D721Med (cell line): ENCODE data around the gene PRRT1B.

Source experiments
- DNase-seq: peaks from one replicate; pipeline ENCODE4 v3.0.0; 2011; ENCODE audit warnings: low spot score; ENCODE audit not compliant: insufficient read length
- FAIRE-seq: peaks from 2 replicates; lab custom pipeline; 2011; peaks lifted over from hg19 to GRCh38; lab: Jason Lieb, UNC
- CTCF ChIP-seq: IDR thresholded peaks from 2 replicates; pipeline ENCODE4 v1.5.1; 2012; ENCODE audit warnings: mild to moderate bottlenecking, control low read depth; ENCODE audit not compliant: insufficient read depth; ENCODE audit errors: missing control alignments

The PRRT1B gene

DNA sequence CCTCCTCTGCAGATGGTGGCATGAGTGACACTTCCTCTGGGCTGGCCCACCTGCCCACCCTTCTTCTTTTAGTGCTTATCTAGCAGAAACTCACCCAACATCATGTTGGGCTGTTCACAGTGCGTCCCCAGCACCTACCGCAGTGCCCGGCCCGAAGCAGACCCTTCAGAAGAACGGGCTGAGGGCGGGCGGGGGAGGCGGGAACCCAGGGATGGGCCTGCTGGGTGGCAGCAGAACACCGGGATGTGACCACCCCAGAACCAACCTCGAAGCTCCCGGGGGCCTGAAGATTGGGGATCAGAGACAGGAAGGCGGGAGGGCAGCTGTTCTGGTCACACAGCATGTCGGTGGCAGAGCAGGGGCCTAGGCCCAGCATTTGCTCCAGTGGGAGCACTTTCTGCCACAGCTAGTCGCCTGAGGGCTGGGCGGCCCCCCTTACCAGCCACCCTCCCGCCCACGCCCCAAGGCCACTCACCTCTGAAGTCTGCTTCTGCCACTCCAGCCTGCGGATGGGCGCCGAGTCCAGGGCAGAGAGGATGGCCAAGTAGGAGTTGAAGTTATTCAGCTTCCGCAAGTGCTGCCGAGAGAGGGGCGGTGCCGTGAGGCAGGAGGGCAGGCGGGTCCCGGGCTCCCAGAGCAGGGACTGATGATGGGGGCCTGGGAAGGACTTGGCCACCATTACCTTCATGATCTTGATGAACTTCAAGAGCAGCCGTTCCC is 38.7 kb downstream of the PRRT1B start:
- DNase-seq (no peak), FAIRE-seq (no peak)
- TF ChIP-seq CTCF = no peak

GRCh38 chr9:131584858-131585257 is 39.5 kb downstream of the PRRT1B start:
- DNase-seq (no peak), FAIRE-seq (no peak)
- TF ChIP-seq CTCF = no peak

DNA sequence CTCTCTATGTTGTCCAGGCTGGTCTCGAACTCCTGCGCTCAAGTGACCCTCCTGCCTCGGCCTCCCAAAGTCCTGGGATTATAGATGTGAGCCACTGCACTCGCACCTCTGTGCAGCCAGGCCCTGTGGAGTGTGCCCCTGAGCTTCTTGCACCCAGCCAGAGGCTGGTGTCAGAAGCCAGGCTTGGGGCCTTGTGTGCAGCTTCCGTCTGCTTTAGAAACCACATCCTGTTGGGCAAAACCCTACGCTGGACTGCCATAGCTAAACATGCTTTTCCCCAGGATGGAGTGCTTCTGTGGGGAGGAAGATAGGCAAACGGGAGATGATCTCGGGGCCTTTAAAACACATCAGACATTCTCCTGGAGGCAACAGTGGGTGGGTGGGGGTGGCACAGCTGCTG is 40.1 kb downstream of the PRRT1B start:
- FAIRE-seq = no peak
- no peak for TF ChIP-seq CTCF
- no peak for DNase-seq

GRCh38 chr9:131587331-131587730 is 42.0 kb downstream of the PRRT1B start:
- DNase-seq (no peak), FAIRE-seq (no peak)
- TF ChIP-seq CTCF = no peak

DNA sequence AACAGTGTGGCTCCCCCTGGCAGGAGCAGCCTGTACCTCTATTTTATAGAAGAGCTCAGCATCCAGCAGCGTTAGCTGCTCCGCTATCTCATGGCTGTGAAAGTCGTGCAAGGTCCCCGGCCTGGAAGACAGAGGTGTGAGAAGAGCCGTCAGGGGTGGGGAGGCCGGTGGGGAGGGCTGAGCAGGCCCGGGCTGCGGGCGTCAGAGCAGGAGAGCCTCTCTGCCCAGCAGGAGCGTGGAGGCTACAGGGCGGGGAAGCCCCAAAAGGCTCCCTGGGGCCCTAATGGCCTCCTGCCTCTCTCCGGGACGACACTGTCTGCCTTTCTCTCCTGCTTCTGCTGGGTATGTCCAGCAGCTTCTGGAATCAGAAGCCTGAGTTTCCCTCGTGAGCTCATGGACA is 42.6 kb downstream of the PRRT1B start:
- DNase-seq (no peak), FAIRE-seq (no peak)
- TF ChIP-seq CTCF = no peak

- no peak for TF ChIP-seq CTCF
- FAIRE-seq = no peak
- DNase-seq = no peak
Observed at GRCh38 chr9:131588396-131588795, 43.1 kb downstream of the PRRT1B start.

GRCh38 chr9:131589124-131589711 is 43.9 kb downstream of the PRRT1B start:
- no peak for TF ChIP-seq CTCF
- DNase-seq (no peak), FAIRE-seq (no peak)
